Breast epithelium (tissue), 3 donors: ENCODE results near the gene CNBD2.
"Not testable (repeated sequence)": the region's sequence is repeated elsewhere in the genome, so short reads cannot be mapped to it uniquely, and the experiment has no call there.

Experiments
- CTCF ChIP-seq, 3 donors: fragments of 450-650 bp; IDR thresholded peaks; one replicate each; pipeline ENCODE4 v1.5.1; 2016 to 2017; ENCODE audit warnings: antibody characterized with exemption in 3 of 3, mild to moderate bottlenecking in 3 of 3, moderate library complexity in 3 of 3
- POLR2A ChIP-seq: fragments of 450-650 bp; IDR thresholded peaks from one replicate; pipeline ENCODE4 v1.6.1; 2016; ENCODE audit warnings: antibody characterized with exemption, mild to moderate bottlenecking, moderate library complexity

GRCh38 chr20:35996492-35996891 lies 28.1 kb downstream of the CNBD2 start:
- not testable (repeated sequence) for TF ChIP-seq POLR2A; CTCF (IDR thresholded peaks at IDR 0.05)
